Measurements from ENCODE around the gene FLNB.
"Not testable (repeated sequence)": the region's sequence is repeated elsewhere in the genome, so short reads cannot be mapped to it uniquely, and the experiment has no call there.

Gene FLNB

DNA sequence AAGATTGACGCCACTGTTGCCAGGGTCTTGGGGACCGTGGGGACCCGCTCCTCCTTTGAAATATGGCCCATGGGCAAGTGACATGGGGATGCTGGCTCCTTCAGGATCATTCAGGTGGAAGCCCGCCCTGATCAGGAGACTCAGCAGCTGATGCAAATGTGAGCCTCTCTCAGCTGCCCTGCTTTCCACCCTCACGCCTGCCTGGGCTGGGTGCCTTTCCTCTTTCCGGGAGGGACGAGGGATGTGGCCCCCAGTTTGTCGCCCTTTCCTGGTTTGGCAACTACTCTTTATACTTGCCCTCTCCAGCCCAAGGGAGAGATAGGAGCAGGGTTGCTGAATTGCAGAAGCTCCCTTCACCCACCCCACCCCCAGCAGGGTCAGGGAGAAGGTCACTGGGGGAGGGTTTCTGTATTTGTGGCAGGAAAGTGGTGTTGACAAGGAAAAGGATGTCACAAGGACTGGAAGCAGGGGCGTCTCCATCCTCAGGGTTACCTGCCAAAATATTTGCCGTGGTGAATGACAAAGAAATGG is 180.8 kb downstream of the FLNB start:
- DNase-seq, result no peak

DNA sequence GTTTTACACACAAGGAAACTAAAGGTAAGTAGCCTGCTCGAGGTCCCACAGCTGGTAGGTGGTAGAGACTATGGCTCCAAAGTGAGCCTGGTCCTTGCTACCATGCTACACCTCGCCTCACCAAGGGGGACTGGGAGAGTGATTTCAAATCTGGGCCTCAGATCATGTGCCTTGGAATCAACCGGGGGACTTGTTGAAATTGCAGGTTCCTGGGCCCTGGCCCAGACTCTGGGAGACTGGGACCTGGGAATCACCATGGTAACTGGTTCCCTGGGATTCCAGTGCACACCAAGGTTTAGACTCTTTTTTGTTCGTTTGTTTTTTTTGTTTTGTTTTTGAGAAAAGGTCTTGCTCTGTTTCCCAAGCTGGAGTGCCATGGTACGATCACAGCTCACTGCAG is 181.5 kb downstream of the FLNB start:
- no peak for DNase-seq

DNA sequence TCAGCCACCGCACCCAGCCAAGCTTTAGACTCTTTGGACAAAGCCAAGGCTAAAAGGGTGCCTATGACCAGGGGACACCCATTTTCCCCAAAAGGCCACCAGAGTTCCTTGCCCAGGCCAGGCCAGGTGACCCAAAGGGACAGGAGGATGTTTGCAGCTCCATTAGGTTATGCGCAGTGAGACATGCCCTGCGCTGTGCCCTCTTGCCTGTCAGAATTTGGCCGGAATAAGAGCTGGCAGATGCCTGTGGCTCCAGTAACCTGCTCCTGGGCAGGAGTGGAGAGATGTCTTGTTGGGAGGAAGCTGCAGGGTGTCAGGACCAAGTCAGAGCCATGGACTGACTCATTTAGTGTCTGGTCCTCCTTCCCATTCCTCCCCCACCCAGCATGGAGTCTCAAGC is 182.1 kb downstream of the FLNB start:
- no peak for DNase-seq

GRCh38 chr3:58190882-58191281 is 182.7 kb downstream of the FLNB start:
- no peak for DNase-seq

- DNase-seq, result no peak
Observed at GRCh38 chr3:58191361-58191991, 183.3 kb downstream of the FLNB start.

DNA sequence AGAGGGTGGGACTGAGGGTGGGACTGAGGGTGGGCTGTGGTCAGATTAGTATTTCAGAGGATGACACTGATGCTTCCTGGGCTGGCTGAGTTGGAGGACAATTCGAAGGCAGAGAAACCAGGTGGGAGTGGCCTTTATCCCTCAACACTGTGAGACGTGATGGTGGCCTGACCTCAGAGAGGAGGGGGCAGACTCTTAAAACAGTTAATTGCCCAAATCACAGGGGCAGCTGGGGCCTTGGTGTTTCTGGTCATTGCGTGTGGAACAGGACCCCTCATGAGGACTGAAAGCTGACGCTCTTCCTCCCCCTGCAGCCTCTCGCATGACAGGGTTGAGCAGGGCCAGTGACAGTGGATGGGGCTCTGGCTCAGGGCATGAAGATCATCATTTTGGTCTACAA is 183.8 kb downstream of the FLNB start:
- no peak for DNase-seq

GRCh38 chr3:58193682-58194407 is 185.6 kb downstream of the FLNB start:
- no peak for DNase-seq

- DNase-seq, result no peak
Observed at GRCh38 chr3:58197588-58197987, 189.4 kb downstream of the FLNB start.

DNA sequence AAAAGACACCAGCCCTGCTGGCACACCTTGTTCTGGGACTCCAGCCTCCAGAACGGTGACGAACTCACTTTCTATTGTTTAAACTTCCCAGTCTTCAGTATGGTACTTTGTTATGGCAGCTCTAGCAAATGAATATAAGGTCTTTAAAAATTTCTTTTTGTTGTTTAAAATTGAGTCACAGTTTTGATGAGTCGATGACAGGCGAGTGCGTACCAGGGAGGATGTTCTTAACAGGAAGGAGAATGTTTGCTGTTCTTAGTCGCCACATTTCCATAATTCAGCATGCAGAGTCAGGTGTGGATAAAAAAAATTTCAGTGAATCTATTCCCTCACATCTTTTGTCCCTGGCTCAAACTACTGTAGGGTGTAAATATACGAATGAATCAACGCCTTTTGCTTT is 190.1 kb downstream of the FLNB start:
- DNase-seq, result no peak

- DNase-seq, result no peak
Observed at GRCh38 chr3:58198804-58199203, 190.6 kb downstream of the FLNB start.

- no peak for DNase-seq
Observed at GRCh38 chr3:58200121-58200709, 192.0 kb downstream of the FLNB start.

DNA sequence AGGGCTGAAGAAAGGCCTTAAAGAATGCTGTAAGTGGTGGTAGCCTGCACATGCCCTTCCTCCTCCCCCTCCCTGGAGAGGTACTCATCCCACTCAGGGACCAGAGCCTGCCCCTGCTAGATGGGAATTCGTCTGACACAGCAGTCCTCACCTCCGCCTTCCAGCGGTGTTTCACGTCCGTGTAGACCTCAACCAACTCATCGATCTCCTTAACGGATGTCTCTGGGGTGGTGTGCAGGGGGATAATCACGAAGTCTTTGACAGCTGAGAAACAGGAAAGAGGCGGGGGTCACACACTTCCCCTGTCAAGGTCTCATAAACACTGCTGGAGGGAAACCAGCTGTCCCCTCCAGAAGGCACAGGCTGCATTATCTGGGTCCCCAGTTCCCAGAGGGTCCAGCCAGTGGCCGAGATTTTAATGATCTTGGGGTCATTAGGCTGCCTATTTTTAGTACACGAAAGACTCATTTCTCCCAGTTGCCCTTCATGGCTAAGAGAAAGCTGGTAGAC is 192.7 kb downstream of the FLNB start:
- no peak for DNase-seq

DNA sequence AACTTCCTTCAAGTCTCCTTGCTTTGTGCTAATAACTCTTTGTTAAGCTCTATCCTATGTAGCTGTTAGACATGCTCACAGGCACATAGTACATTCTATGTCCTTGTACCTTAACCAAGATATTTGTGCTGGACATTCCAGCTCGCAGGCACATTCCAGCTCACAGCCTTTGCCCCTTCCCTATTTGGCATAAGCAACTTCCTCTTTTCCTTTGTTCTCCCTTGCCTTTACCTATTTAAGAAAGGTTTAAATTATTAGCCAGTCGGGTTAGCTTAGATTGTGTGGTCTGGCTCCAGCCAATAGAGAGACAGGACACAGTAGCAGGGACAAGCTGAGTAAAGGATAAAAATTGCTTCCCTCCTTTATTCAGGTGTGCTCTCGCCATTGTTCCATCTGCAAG is 193.2 kb downstream of the FLNB start:
- DNase-seq, result not testable (repeated sequence)

- DNase-seq, result no peak
Observed at GRCh38 chr3:58202917-58203360, 194.7 kb downstream of the FLNB start.

- no peak for DNase-seq
Observed at GRCh38 chr3:58203541-58203940, 195.3 kb downstream of the FLNB start.

GRCh38 chr3:58204720-58205119 is 196.5 kb downstream of the FLNB start:
- no peak for DNase-seq

DNA sequence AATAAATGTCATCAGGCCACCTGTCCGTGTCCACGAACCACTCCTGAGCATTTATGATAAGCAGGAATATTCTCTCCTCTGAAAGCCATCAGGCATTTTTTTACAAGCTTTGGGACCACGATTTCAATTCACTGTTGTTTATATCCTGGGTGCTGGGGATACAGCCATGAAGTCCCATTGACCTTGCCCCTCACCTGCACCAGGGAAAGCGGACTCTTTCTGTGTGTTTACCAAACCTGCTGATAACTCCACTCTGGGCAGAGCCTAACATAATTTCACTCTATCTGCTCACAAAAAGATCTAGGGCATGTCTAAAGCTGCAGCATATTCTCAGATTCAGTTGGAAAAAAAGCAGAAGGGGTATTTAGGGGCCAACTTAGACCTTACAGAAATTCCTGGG is 197.8 kb downstream of the FLNB start:
- no peak for DNase-seq

DNA sequence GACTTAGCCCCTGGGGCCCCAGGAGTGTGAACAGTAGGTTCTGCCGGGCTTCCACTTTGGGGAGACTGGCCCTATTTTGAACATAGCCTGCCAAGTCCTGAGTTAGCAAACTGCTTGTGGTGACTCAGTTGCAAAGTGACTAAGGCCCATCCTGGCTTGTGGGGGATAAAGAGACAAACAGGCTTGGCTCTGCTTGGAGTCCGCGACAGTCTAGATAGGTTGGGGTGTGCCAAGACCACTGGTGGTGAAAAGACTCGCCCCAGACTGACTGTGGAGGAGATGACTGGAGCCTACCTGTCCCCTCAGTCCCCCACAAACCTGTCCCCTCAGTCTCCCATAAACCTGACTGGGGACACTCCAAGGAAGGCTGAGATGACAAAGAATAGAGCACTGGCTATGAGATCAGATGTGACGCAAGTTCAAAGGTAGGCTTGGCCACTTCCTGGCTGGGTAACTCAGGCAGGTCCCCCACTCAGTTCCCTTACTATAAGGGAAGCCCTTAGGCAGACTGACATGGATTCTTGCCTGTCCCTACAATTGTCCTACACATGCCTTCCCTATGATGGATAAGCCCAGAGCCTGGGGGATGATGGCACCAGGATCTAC is 198.3 kb downstream of the FLNB start:
- DNase-seq, result peak; percentile 64

DNA sequence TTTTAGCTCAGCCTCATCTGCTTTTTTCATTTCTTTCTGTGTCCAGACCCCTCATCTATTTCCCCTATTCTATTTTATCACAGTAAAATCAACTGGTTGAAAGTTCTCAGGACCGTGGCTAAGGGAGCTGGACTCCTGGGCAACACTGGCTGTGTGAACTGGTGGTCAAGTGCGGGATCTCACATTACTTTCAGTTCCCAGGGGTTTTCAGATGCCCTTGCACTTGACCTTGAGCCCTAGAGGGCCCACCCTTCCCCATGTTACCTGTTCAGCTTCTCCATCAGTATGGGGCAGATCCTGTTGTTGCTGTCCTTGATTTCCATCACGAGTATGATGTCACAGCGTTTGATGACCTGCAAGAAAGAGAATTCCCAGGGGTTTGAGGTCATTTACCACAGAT is 199.7 kb downstream of the FLNB start:
- DNase-seq, result no peak

DNA sequence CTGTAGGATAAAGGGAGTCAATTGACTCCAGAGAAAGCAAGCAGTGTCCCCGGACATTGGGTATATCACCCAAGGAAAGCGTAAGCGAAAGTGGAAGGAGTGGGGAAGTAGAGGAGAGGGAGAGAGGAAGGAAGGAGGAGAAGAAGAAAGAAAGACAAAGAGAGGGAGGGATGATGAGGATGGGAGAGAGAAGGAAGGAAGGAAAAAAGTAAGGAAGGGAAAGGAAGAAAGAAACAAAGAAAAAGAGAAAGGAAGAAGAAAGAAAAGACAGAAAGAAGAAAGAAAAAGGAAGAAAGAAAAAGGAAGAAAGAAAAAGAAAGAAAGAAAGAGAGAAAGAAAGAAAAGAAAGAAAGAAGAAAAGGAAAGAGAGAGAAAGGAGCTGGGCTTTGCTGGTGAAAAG is 201.7 kb downstream of the FLNB start:
- no peak for DNase-seq

GRCh38 chr3:58210761-58211460 is 202.7 kb downstream of the FLNB start, which contains the start of gene DNASE1L3:
Gene DNASE1L3, minus strand, starts transcription at chr3:58210972. Its CDS starts 66 bp downstream, at chr3:58210906.
- no peak for DNase-seq

- peak; percentile 81 for DNase-seq
Observed at GRCh38 chr3:58214484-58215316, 206.5 kb downstream of the FLNB start.
